Calu3 (cell line): ENCODE measurements around the gene KRTAP10-1. TPM values are rescaled to one million over a fixed set of nuclear protein-coding genes. Genes with fewer than 3 reads are reported as not detected.

Source experiments
- BruUV-seq: library from RNA; stranded (reverse); fragments of 400-500 nt; replicated peaks from 2 replicates; lab custom pipeline; 2021; lab: Mats Ljungman, UMichigan
- CTCF ChIA-PET: fragments of 300-600 bp; sonication (Branson Sonifier 250); formaldehyde crosslinking; loops from one replicate; lab custom pipeline; 2022; ENCODE audit warnings: antibody characterized with exemption; lab: Charles Lee
- DNase-seq: peaks from one replicate; pipeline ENCODE4 v3.0.0; 2022
- H3K27ac Mint-ChIP-seq: one replicate; pipeline ENCODE4 v1.8.0; 2022; ENCODE audit warnings: mixed read lengths; ENCODE audit not compliant: unreplicated experiment
- H3K27me3 Mint-ChIP-seq: one replicate; pipeline ENCODE4 v1.8.0; 2022; ENCODE audit warnings: mixed read lengths; ENCODE audit not compliant: unreplicated experiment
- H3K36me3 Mint-ChIP-seq: one replicate; pipeline ENCODE4 v1.8.0; 2022; ENCODE audit warnings: mild to moderate bottlenecking, moderate library complexity, mixed read lengths; ENCODE audit not compliant: insufficient read depth, unreplicated experiment
- H3K4me1 Mint-ChIP-seq: one replicate; pipeline ENCODE4 v1.8.0; 2022; ENCODE audit warnings: mild to moderate bottlenecking, low read depth, mixed read lengths; ENCODE audit not compliant: unreplicated experiment
- H3K4me3 Mint-ChIP-seq: one replicate; pipeline ENCODE4 v1.8.0; 2022; ENCODE audit warnings: mild to moderate bottlenecking, low read depth, moderate library complexity, mixed read lengths; ENCODE audit not compliant: unreplicated experiment
- H3K9me3 Mint-ChIP-seq: one replicate; pipeline ENCODE4 v1.8.0; 2022; ENCODE audit warnings: low read depth, mixed read lengths; ENCODE audit not compliant: unreplicated experiment
- intact Hi-C: fragments of 100-400 bp; cut with micrococcal nuclease; formaldehyde crosslinking; loops from one replicate; pipeline ENCODE4 v1.10.0; 2022; ENCODE audit not compliant: unreplicated experiment
- total RNA-seq: library from RNA; stranded (reverse); gene quantifications from 2 replicates; pipeline ENCODE4 v1.2.3, GENCODE V29; 2022
- TF ChIP-seq, protein P1 (sequence below): fragments of 200-600 bp; IDR thresholded peaks from one replicate; pipeline ENCODE4 v1.8.0; 2022; ENCODE audit warnings: antibody characterized with exemption; ENCODE audit not compliant: unreplicated experiment

Gene KRTAP10-1
- total RNA-seq, 1 experiment from 2014 or later, result not detected

GRCh38 chr21:44547656-44548331 lies 7.8 kb upstream of the KRTAP10-1 start:
- CTCF ChIA-PET, result no interaction called here
- DNase-seq, result no peak
- Mint-ChIP-seq H3K9me3 (peaks cover 3% of the 10 kb centered on the region), H3K27me3 (peaks cover 79% of the 10 kb centered on the region), H3K4me3 (no peak overlapping the region), H3K27ac (no peak overlapping the region), H3K36me3 (no peaks in the 10 kb centered on the region), H3K4me1 (peaks cover 9% of the 10 kb centered on the region)
- TF ChIP-seq, protein P1, sequence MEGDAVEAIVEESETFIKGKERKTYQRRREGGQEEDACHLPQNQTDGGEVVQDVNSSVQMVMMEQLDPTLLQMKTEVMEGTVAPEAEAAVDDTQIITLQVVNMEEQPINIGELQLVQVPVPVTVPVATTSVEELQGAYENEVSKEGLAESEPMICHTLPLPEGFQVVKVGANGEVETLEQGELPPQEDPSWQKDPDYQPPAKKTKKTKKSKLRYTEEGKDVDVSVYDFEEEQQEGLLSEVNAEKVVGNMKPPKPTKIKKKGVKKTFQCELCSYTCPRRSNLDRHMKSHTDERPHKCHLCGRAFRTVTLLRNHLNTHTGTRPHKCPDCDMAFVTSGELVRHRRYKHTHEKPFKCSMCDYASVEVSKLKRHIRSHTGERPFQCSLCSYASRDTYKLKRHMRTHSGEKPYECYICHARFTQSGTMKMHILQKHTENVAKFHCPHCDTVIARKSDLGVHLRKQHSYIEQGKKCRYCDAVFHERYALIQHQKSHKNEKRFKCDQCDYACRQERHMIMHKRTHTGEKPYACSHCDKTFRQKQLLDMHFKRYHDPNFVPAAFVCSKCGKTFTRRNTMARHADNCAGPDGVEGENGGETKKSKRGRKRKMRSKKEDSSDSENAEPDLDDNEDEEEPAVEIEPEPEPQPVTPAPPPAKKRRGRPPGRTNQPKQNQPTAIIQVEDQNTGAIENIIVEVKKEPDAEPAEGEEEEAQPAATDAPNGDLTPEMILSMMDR, result no peak
- intact Hi-C loops, result no loop called here
- BruUV-seq, result no TSS peak

DNA sequence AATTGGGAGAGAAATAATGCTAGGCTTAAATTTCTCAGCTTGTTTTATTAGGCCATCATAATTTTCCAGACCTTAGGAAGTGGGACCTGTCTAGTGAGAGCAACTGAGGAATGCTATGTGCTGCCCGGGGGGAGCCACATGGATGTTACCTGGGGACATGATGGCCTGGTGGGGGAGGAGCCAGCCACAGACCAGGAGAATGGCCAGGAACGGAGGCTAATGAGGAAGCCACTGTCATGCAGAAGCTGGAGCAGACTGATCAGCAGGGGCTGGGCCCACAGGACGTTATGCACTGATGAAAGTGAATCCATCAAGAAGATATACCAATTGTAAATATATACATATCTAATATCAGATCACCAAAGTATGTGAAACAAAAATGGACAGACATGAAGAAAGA lies 4.6 kb upstream of the KRTAP10-1 start:
- no peaks in the 10 kb centered on the region for H3K4me1 Mint-ChIP-seq
- H3K27me3 Mint-ChIP-seq, result peaks cover 47% of the 10 kb centered on the region
- no peaks in the 10 kb centered on the region for H3K36me3 Mint-ChIP-seq
- CTCF ChIA-PET, result no interaction called here
- H3K4me3 Mint-ChIP-seq, result no peak overlapping the region
- no peak overlapping the region for H3K27ac Mint-ChIP-seq
- DNase-seq, result no peak
- BruUV-seq, result no TSS peak
- H3K9me3 Mint-ChIP-seq, result peaks cover 3% of the 10 kb centered on the region
- TF ChIP-seq, protein P1, result no peak
- intact Hi-C loops, result no loop called here

DNA sequence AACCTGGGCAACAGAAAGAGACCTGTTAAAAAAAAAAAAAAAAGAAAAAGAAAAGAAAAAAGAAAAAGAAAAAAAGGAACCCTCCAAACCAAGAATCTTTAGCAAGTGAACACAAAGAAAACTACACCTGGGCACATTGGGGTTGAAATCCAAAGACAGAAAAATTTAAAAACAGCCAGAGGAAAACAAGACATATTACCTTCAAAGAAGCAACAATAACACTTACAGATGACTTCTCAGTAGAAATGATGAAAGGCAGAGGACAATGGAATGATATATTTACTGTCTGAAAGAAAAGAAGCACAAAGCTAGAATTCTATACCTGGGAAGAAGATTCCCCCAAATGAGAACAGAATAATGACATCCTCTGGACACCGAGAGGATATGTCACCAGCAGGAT lies 2.7 kb upstream of the KRTAP10-1 start:
- Mint-ChIP-seq H3K27me3 (peaks cover 28% of the 10 kb centered on the region), H3K4me1 (no peaks in the 10 kb centered on the region), H3K36me3 (no peaks in the 10 kb centered on the region), H3K9me3 (peaks cover 3% of the 10 kb centered on the region), H3K4me3 (no peak overlapping the region), H3K27ac (no peak overlapping the region)
- CTCF ChIA-PET, result no interaction called here
- no TSS peak for BruUV-seq
- TF ChIP-seq, protein P1, result no peak
- no peak for DNase-seq
- intact Hi-C loops, result no loop called here

GRCh38 chr21:44540741-44541288 lies 820 bp upstream of the KRTAP10-1 start:
- CTCF ChIA-PET, result no interaction called here
- TF ChIP-seq, protein P1, result no peak
- BruUV-seq, result no TSS peak

More at GRCh38 chr21:44540741-44541288, 820 bp upstream of the KRTAP10-1 start:
- Mint-ChIP-seq H3K4me3 (no peak overlapping the region), H3K4me1 (no peaks in the 10 kb centered on the region), H3K36me3 (no peaks in the 10 kb centered on the region), H3K9me3 (no peaks in the 10 kb centered on the region), H3K27me3 (peaks cover 9% of the 10 kb centered on the region), H3K27ac (no peak overlapping the region)
- DNase-seq, result no peak
- intact Hi-C loops, result no loop called here
